ENCODE measurements around the gene TBX4.

Gene TBX4

DNA sequence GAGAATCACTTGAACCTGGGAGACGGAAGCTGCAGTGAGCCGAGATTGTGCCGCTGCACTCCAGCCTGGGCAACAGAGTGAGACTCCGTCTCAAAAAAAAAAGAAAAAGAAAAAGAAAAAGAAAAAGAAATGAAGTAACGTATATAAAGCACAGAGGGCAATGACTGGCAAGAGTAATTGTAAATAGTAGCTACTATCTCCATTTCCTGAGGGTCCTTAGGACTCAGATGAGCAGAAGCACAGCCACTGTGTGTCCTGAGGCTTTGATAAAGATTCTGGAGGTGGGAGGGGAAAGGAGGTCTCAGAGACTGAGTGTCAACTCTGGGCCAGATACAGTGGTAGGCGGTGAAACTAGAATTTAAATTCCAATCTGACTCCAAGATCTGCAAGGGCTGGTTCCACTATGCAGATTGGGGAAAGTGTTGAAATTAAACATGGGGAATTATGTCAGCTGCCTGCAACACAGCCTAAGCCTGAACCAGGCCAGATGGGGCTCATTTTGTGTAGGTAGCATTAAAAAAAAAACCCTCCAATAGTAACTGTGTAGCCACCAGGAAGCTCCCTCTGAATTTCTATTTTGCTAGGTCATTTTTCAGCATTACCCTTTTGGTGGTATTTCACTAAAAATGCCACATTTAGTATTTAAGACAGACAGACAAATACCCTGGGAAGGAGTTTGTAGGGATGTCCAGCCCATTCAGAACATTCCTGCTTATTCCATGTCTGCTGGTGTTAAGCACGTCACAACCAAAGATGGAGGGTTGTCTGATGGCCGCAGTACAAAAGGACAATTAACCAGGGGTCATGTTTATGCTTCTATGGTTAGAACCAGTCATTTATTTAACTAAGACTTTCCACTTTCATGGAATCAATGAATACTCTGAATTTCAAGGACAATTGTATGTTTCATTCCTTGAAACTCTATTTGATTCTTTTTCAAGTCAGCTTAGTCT, 46.1 kb downstream of the TBX4 start:
- Histone ChIP-seq H3K4me3 (ENCODE audit: low read depth, low read length) (no peak overlapping the region), H3K36me3 (replicated peaks) (no peaks in the 10 kb centered on the region)
- no peak for DNase-seq

GRCh38 chr17:61499632-61500031, 47.4 kb downstream of the TBX4 start:
- Histone ChIP-seq H3K36me3 (replicated peaks) (no peaks in the 10 kb centered on the region), H3K4me3 (ENCODE audit: low read depth, low read length) (no peak overlapping the region), H3K27ac (no peak overlapping the region), H3K27me3 (replicated peaks) (no peaks in the 10 kb centered on the region)
- in situ Hi-C loops (cut with HindIII; ENCODE audit: low pct_ligation_motif_present, low sequenced_read_pairs), result no loop called here
- TF ChIP-seq CTCF (IDR thresholded peaks at IDR 0.05; ENCODE audit: low read depth, low read length, missing control alignments), result no peak
- no peak for DNase-seq

More for the DNA sequence above, 46.1 kb downstream of the TBX4 start:
- no peaks in the 10 kb centered on the region for H3K27me3 ChIP-seq (replicated peaks)
- TF ChIP-seq CTCF (IDR thresholded peaks at IDR 0.05; ENCODE audit: low read depth, low read length, missing control alignments), result no peak
- no peak overlapping the region for H3K27ac ChIP-seq
- in situ Hi-C loops (cut with HindIII; ENCODE audit: low pct_ligation_motif_present, low sequenced_read_pairs), result no loop called here

GRCh38 chr17:61500287-61500686, 48.1 kb downstream of the TBX4 start:
- no peak overlapping the region for H3K4me3 ChIP-seq (ENCODE audit: low read depth, low read length)
- no peak for DNase-seq
- H3K36me3 ChIP-seq (replicated peaks), result no peaks in the 10 kb centered on the region
- TF ChIP-seq CTCF (IDR thresholded peaks at IDR 0.05; ENCODE audit: low read depth, low read length, missing control alignments), result no peak
- H3K27me3 ChIP-seq (replicated peaks), result no peaks in the 10 kb centered on the region
- in situ Hi-C loops (cut with HindIII; ENCODE audit: low pct_ligation_motif_present, low sequenced_read_pairs), result no loop called here
- no peak overlapping the region for H3K27ac ChIP-seq

- no peak for TF ChIP-seq CTCF (IDR thresholded peaks at IDR 0.05; ENCODE audit: low read depth, low read length, missing control alignments)
- Histone ChIP-seq H3K4me3 (ENCODE audit: low read depth, low read length) (no peak overlapping the region), H3K27ac (no peak overlapping the region), H3K36me3 (replicated peaks) (no peaks in the 10 kb centered on the region), H3K27me3 (replicated peaks) (peaks cover under 1% of the 10 kb centered on the region)
- DNase-seq, result no peak
- in situ Hi-C loops (cut with HindIII; ENCODE audit: low pct_ligation_motif_present, low sequenced_read_pairs), result no loop called here
Measured at GRCh38 chr17:61502292-61502691, 50.1 kb downstream of the TBX4 start.

GRCh38 chr17:61503961-61504360, 51.7 kb downstream of the TBX4 start:
- in situ Hi-C loops (cut with HindIII; ENCODE audit: low pct_ligation_motif_present, low sequenced_read_pairs), result no loop called here
- no peak for TF ChIP-seq CTCF (IDR thresholded peaks at IDR 0.05; ENCODE audit: low read depth, low read length, missing control alignments)
- Histone ChIP-seq H3K36me3 (replicated peaks) (no peaks in the 10 kb centered on the region), H3K27ac (no peak overlapping the region), H3K27me3 (replicated peaks) (peaks cover 4% of the 10 kb centered on the region), H3K4me3 (ENCODE audit: low read depth, low read length) (no peak overlapping the region)
- no peak for DNase-seq

Data from brain microvascular endothelial cell (primary cell).